Measurements from ENCODE around the gene PRTFDC1.

DNA sequence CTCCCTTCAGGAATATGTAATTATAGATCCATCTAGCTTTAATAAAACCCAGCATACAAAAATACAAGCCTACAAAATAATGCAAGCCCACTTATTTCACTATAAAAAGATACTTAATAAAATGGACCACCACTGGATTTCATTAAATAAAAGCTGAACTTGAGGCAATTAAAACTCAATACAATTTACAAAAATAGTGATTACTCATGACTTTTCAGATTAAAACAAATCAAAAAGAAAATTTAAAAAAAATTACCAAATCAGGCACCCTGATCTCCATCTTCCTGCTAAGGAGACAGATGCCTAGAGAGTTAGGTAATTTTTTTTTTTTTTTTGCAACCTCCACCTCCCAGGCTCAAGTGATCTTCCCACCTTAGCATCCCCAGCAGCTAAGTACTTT lies 41.8 kb downstream of the PRTFDC1 start:
- TF ChIP-seq CTCF (IDR thresholded peaks at IDR 0.05; ENCODE audit: low read length) (no peak), EZH2phosphoT487 (IDR thresholded peaks at IDR 0.05; ENCODE audit: low read length) (no peak), EZH2 (optimal IDR thresholded peaks at IDR 0.05; ENCODE audit: low read depth, low read length) (no peak)
